ENCODE data around the gene CHL1.

CHL1 gene

DNA sequence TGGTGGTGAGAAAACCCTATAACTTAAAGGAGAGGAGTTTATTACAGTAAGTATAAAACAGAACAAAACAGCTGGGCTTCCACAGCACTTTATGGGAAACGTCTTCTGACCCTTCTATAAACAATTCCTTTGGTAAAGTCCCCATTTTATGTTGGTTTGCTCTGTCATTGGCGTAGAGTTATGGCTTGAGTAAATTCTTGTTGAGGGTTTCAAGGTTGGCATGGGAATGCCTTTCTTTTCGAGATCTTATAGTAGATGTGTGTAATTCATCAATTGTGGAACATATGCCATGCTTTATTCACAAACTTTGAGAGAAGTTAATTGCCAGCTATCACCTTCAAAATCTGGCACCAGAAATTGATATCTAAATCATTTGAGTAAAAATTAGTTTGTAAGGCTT, 11.6 kb upstream of the CHL1 start:
- no peak for DNase-seq (ENCODE audit: low read depth)
- TF ChIP-seq, protein P1, sequence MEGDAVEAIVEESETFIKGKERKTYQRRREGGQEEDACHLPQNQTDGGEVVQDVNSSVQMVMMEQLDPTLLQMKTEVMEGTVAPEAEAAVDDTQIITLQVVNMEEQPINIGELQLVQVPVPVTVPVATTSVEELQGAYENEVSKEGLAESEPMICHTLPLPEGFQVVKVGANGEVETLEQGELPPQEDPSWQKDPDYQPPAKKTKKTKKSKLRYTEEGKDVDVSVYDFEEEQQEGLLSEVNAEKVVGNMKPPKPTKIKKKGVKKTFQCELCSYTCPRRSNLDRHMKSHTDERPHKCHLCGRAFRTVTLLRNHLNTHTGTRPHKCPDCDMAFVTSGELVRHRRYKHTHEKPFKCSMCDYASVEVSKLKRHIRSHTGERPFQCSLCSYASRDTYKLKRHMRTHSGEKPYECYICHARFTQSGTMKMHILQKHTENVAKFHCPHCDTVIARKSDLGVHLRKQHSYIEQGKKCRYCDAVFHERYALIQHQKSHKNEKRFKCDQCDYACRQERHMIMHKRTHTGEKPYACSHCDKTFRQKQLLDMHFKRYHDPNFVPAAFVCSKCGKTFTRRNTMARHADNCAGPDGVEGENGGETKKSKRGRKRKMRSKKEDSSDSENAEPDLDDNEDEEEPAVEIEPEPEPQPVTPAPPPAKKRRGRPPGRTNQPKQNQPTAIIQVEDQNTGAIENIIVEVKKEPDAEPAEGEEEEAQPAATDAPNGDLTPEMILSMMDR (IDR thresholded peaks at IDR 0.05; ENCODE audit: insufficient read depth, low read depth, low read length, missing control alignments) = no peak
- no peak overlapping the region for H3K4me3 ChIP-seq (ENCODE audit: low read depth, low read length)

DNA sequence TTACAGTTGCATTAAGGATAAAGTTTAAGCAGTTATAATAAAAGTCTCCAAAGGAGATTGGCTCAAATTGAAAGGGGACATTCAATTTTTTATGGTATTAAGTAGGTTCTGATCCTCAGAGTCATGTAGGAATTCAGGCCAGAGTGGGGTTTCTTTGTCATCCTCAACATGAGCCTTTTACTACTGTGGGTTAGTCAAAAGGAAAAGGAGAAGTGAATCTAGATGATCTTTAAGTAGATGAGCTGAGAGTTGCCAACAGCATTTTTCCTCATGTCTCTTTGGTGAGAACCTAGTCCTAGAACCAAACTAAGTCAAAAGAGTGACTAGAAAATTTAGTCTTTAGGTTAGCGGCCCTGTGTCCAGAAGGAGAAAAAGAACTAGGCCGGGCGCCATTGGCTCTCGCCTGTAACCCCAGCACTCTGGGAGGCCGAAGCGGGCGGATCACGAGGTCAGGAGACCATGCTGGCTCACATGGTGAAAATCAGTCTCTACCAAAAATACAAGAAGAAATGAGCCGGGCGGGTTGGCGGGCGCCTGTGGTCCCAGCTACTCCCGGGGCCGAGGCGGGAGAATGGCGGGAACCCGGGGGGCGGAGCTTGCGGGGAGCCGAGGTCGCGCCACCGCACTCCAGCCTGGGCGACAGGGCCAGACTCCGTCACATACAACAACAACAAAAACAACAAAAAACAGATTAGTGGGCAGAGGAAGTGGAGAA, 4.2 kb upstream of the CHL1 start:
- TF ChIP-seq, protein P1 (IDR thresholded peaks at IDR 0.05; ENCODE audit: insufficient read depth, low read depth, low read length, missing control alignments) = no peak

DNA sequence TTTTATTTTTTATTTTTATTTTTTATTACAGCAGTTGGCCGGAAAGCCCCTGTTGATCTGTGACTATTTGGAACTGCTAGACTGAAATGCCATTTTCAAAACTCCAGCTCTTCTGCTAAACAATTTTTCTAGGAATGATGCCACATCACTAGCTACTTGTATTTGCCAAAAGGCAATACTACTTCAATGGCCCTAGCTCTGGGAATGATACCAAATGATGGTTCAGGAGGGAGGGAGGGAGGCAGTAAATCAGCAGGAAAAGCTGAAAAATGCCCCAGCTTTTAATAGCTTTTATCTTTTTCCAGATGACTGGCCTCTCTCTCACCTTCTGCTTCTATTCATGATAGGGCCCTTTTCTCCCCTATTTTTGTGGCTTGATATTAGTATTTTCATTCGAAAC, 2.6 kb upstream of the CHL1 start:
- TF ChIP-seq, protein P1 (IDR thresholded peaks at IDR 0.05; ENCODE audit: insufficient read depth, low read depth, low read length, missing control alignments) = no peak
- DNase-seq (ENCODE audit: low read depth) = no peak
- no peak overlapping the region for H3K4me3 ChIP-seq (ENCODE audit: low read depth, low read length)

More for the DNA sequence above, 4.2 kb upstream of the CHL1 start:
- no peak overlapping the region for H3K4me3 ChIP-seq (ENCODE audit: low read depth, low read length)
- DNase-seq (ENCODE audit: low read depth) = peak; percentile 25

DNA sequence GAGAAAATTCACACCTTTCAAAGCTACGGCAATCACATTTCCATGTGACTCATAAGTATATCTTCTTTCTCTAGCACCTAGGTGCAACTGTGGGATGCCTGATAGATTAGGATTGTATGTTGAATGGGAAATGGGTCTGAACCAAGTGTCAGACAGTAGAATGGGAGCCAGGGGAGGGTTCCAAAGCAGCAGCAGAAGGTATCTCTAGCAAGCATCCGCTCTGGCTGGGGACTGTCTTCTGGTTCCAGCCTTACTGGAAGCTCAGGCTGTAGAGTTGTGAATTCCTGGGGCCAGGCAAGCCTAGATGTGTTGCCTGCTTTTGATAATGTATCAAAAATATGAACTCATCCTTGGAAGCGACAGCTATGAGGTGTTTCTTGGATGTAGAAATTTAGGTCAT, 2.1 kb upstream of the CHL1 start:
- DNase-seq (ENCODE audit: low read depth) = no peak
- H3K4me3 ChIP-seq (ENCODE audit: low read depth, low read length) = no peak overlapping the region
- TF ChIP-seq, protein P1 (IDR thresholded peaks at IDR 0.05; ENCODE audit: insufficient read depth, low read depth, low read length, missing control alignments) = no peak

DNA sequence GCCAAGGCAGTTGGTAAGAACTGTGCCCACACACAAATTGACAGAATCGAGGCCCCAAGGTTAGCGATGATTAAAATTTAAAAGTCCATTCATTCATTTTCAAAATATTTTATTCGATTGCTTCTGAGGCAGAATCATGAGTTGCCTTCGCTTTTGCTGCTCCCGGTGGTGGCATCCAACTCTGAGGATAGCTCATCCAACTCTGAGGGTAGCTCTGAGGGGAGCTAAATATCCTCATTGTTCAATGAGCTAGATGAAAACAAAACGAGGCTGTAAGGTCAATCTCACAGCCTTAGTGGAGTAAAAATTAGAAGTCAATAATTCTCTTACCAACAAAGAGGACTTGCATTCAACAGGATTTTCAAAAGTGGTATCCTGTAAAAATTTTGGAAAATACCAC, 897 bp upstream of the CHL1 start:
- TF ChIP-seq, protein P1 (IDR thresholded peaks at IDR 0.05; ENCODE audit: insufficient read depth, low read depth, low read length, missing control alignments) = no peak
- no peak overlapping the region for H3K4me3 ChIP-seq (ENCODE audit: low read depth, low read length)

DNA sequence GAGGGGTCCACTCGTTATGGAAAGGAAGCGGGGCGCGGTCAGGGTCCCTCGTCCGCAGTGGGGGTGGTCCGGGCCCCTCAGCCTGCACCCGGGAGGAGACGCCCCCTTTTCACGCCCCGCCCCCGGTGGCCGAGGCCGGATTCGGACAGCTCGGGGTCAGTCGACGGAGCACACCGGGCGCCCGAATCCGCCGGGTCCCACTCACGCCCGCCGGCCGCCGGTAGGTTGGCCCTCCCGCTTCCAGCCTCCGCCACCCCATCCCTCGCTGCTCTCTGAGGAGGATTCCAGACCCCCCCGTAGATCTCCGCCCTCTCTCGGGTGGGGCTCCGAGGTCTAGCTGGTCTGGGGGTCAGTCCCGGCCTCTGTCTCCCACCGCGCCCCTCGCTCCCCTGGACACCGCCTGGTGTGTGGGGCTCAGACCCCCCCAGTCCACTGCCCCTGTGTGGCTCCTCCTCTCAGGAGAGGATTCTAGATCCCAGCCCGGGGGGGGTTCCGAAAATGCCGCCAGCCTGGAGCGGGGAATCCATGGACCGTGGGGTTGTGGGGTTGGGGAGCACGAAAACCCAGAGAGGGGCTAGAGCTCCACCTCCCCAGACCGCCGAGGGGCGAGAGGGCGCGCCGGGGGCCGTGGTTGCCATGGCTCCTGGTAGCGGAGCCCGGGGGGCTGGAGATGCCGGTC, 725 bp downstream of the CHL1 start:
- peak overlapping the region; percentile 50 for H3K4me3 ChIP-seq (ENCODE audit: low read depth, low read length)
- TF ChIP-seq, protein P1 (IDR thresholded peaks at IDR 0.05; ENCODE audit: insufficient read depth, low read depth, low read length, missing control alignments) = no peak
- no peak for DNase-seq (ENCODE audit: low read depth)

More for the DNA sequence above, 897 bp upstream of the CHL1 start:
- no peak for DNase-seq (ENCODE audit: low read depth)
